Activated T-helper 1 cell treated with anti-CD3 and anti-CD28 coated beads, Interleukin-12 subunit alpha, Interleukin-12 subunit beta, Interleukin-2, Interleukin-4 antibody, amounts not matched to agents 30 ng/mL and 10 ng/mL and 1 ng/mL, durations not matched to agents 14 hours and 24 hours and 36 hours (primary cell): ENCODE data around the gene SLC25A11. TPM values are rescaled to one million over a fixed set of nuclear protein-coding genes. Genes with fewer than 3 reads are reported as not detected.

Experiments used
- DNase-seq: peaks from one replicate; pipeline ENCODE4 v3.0.0; 2021; ENCODE audit warnings: low spot score
- H3K27ac Mint-ChIP-seq: one replicate; pipeline ENCODE4 v1.8.0; 2021; ENCODE audit warnings: mild to moderate bottlenecking, mixed read lengths
- H3K27me3 Mint-ChIP-seq: one replicate; pipeline ENCODE4 v1.8.0; 2022; ENCODE audit warnings: mild to moderate bottlenecking, moderate library complexity, mixed read lengths; ENCODE audit not compliant: insufficient read depth
- H3K36me3 Mint-ChIP-seq: one replicate; pipeline ENCODE4 v1.8.0; 2021; ENCODE audit warnings: low read depth, mixed read lengths
- H3K4me1 Mint-ChIP-seq: one replicate; pipeline ENCODE4 v1.8.0; 2021; ENCODE audit warnings: low read depth, mixed read lengths
- H3K4me3 Mint-ChIP-seq: one replicate; pipeline ENCODE4 v1.8.0; 2021; ENCODE audit warnings: mild to moderate bottlenecking, moderate library complexity, mixed read lengths
- H3K9me3 Mint-ChIP-seq: one replicate; pipeline ENCODE4 v1.8.0; 2021; ENCODE audit warnings: mixed read lengths
- intact Hi-C: fragments of 100-400 bp; cut with micrococcal nuclease; formaldehyde crosslinking; loops from one replicate; pipeline ENCODE4 v1.15.1; 2024
- total RNA-seq: library from RNA; stranded (reverse); gene quantifications from 2 replicates; pipeline ENCODE4 v1.2.3, GENCODE V29; 2022

SLC25A11 gene
- total RNA-seq, 1 donor from 2014 or later: 116 TPM

GRCh38 chr17:4899341-4900230, 40.3 kb downstream of the SLC25A11 start, which contains the start of gene C17orf107:
C17orf107 (plus strand) TSS chr17:4899536; CDS start chr17:4899763, 227 bp downstream.
- Mint-ChIP-seq H3K4me3 (peak within 1 kb of the TSS; percentile 87), H3K9me3 (no peaks in the 10 kb centered on the region), H3K27ac (peak within 1 kb of the TSS; percentile 92), H3K36me3 (peaks cover 6% of the 10 kb centered on the region), H3K4me1 (peaks cover 25% of the 10 kb centered on the region), H3K27me3 (peaks cover 8% of the 10 kb centered on the region)
- intact Hi-C loops: loop anchor here (1.0 to 5.0 kb wide), 4 partner anchors 41 to 332 kb away; partner anchors contain the start of genes ARRB2, RNF167 and SLC25A11
- DNase-seq: peak; percentile 84

GRCh38 chr17:4898927-4899326, 40.9 kb downstream of the SLC25A11 start:
- Mint-ChIP-seq H3K9me3 (no peaks in the 10 kb centered on the region), H3K27me3 (peaks cover 8% of the 10 kb centered on the region), H3K4me1 (peaks cover 25% of the 10 kb centered on the region), H3K27ac (no peak overlapping the region), H3K4me3 (no peak overlapping the region), H3K36me3 (peaks cover 6% of the 10 kb centered on the region)
- intact Hi-C loops: loop anchor here (1.0 kb wide), 3 partner anchors 41 to 189 kb away; partner anchors contain the start of genes ARRB2, RNF167 and SLC25A11
- DNase-seq: no peak

DNA sequence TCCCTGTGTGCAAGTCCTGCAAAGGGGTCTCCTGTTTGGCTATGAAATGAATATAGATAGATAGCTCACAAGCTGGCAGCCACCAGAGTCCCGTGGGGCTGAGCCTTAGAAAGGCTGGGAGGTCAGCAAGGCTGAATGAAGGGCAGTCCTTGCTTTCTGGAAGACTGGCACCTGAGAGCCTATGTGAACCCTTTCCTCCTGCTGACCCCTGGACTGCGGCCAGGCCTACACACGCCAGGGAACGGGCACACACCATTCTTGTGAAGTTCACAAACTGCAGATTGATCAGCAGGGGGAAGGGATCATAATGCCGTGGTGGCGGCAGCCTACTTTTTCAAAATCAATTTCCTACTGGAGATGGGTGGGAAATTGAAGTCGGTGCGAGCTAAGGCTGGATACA, 41.5 kb downstream of the SLC25A11 start:
- H3K4me1 Mint-ChIP-seq: peaks cover 20% of the 10 kb centered on the region
- peaks cover 8% of the 10 kb centered on the region for H3K27me3 Mint-ChIP-seq
- no peak overlapping the region for H3K27ac Mint-ChIP-seq
- intact Hi-C loops: no loop called here
- peaks cover 6% of the 10 kb centered on the region for H3K36me3 Mint-ChIP-seq
- H3K4me3 Mint-ChIP-seq: peak overlapping the region; percentile 69
- H3K9me3 Mint-ChIP-seq: no peaks in the 10 kb centered on the region
- no peak for DNase-seq

- intact Hi-C loops: no loop called here
- no peak for DNase-seq
- Mint-ChIP-seq H3K4me1 (peaks cover 14% of the 10 kb centered on the region), H3K36me3 (peaks cover 6% of the 10 kb centered on the region), H3K27ac (no peak overlapping the region), H3K4me3 (no peak overlapping the region), H3K27me3 (peaks cover 8% of the 10 kb centered on the region), H3K9me3 (no peaks in the 10 kb centered on the region)
Observed at GRCh38 chr17:4897785-4898184, 42.1 kb downstream of the SLC25A11 start.

GRCh38 chr17:4897198-4897687, 42.6 kb downstream of the SLC25A11 start:
- no peak overlapping the region for H3K27ac Mint-ChIP-seq
- intact Hi-C loops: no loop called here
- H3K4me1 Mint-ChIP-seq: peaks cover 10% of the 10 kb centered on the region
- H3K27me3 Mint-ChIP-seq: peaks cover 8% of the 10 kb centered on the region
- DNase-seq: no peak
- H3K4me3 Mint-ChIP-seq: no peak overlapping the region
- no peaks in the 10 kb centered on the region for H3K9me3 Mint-ChIP-seq
- peaks cover 8% of the 10 kb centered on the region for H3K36me3 Mint-ChIP-seq

- DNase-seq: no peak
- Mint-ChIP-seq H3K36me3 (peaks cover 8% of the 10 kb centered on the region), H3K27ac (no peak overlapping the region), H3K4me1 (peaks cover 10% of the 10 kb centered on the region), H3K27me3 (peaks cover 8% of the 10 kb centered on the region), H3K9me3 (no peaks in the 10 kb centered on the region), H3K4me3 (no peak overlapping the region)
- intact Hi-C loops: no loop called here
Observed at GRCh38 chr17:4896332-4897197, 43.3 kb downstream of the SLC25A11 start.

GRCh38 chr17:4895657-4896331, 44.1 kb downstream of the SLC25A11 start:
- H3K27ac Mint-ChIP-seq: no peak overlapping the region
- H3K4me3 Mint-ChIP-seq: no peak overlapping the region
- peaks cover 8% of the 10 kb centered on the region for H3K27me3 Mint-ChIP-seq
- H3K4me1 Mint-ChIP-seq: peaks cover 10% of the 10 kb centered on the region
- no peaks in the 10 kb centered on the region for H3K9me3 Mint-ChIP-seq
- no peak for DNase-seq
- intact Hi-C loops: no loop called here
- peaks cover 8% of the 10 kb centered on the region for H3K36me3 Mint-ChIP-seq

- H3K9me3 Mint-ChIP-seq: no peaks in the 10 kb centered on the region
- no peak overlapping the region for H3K27ac Mint-ChIP-seq
- H3K36me3 Mint-ChIP-seq: peaks cover 8% of the 10 kb centered on the region
- peaks cover 8% of the 10 kb centered on the region for H3K27me3 Mint-ChIP-seq
- DNase-seq: no peak
- H3K4me1 Mint-ChIP-seq: peaks cover 10% of the 10 kb centered on the region
- intact Hi-C loops: no loop called here
- no peak overlapping the region for H3K4me3 Mint-ChIP-seq
Observed at GRCh38 chr17:4895121-4895520, 44.7 kb downstream of the SLC25A11 start.

- Mint-ChIP-seq H3K9me3 (no peaks in the 10 kb centered on the region), H3K4me3 (no peak overlapping the region), H3K4me1 (peaks cover 8% of the 10 kb centered on the region), H3K27ac (no peak overlapping the region), H3K36me3 (peaks cover 8% of the 10 kb centered on the region), H3K27me3 (no peaks in the 10 kb centered on the region)
- intact Hi-C loops: no loop called here
- DNase-seq: no peak
Observed at GRCh38 chr17:4893721-4894560, 45.9 kb downstream of the SLC25A11 start.

GRCh38 chr17:4893272-4893671, 46.6 kb downstream of the SLC25A11 start:
- H3K27ac Mint-ChIP-seq: no peak overlapping the region
- peaks cover 8% of the 10 kb centered on the region for H3K36me3 Mint-ChIP-seq
- intact Hi-C loops: no loop called here
- no peak for DNase-seq
- no peaks in the 10 kb centered on the region for H3K9me3 Mint-ChIP-seq
- no peaks in the 10 kb centered on the region for H3K27me3 Mint-ChIP-seq
- no peak overlapping the region for H3K4me3 Mint-ChIP-seq
- peaks cover 5% of the 10 kb centered on the region for H3K4me1 Mint-ChIP-seq

DNA sequence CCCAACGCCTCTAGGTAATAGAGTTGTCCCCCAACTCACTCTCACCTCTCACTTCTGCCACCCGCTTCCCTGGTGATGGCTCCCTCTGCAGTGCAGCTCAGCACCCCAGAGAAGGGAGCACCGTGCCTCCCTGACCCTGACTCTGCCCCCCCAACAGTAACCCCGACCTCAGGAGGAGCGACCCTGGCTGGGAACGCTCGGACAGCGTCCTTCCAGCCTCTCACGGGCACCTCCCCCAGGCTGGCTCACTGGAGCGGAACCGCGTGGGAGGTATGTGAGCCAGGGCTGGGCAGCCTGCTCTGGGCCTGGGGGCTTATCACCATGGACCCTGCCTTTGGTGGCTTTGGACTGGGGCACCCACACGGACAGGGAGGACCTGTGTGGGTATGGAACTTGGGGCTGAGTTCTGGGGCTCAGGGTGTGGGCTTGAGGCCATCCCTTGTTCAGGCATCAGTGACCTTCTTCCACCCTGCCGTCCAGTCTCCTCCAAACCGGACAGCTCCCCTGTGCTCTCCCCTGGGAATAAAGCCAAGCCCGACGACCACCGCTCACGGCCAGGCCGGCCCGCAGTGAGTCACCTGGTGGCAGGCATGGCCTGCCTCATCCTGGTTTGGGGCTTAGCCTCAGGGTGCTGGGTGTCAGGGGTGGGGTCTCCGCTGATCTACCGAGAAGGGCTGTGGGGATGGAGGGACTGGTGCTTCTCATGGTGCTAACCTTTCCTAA, 47.2 kb downstream of the SLC25A11 start:
- no peak for DNase-seq
- H3K4me1 Mint-ChIP-seq: peaks cover 5% of the 10 kb centered on the region
- intact Hi-C loops: no loop called here
- H3K27me3 Mint-ChIP-seq: no peaks in the 10 kb centered on the region
- H3K27ac Mint-ChIP-seq: no peak overlapping the region
- peaks cover 8% of the 10 kb centered on the region for H3K36me3 Mint-ChIP-seq
- no peaks in the 10 kb centered on the region for H3K9me3 Mint-ChIP-seq
- no peak overlapping the region for H3K4me3 Mint-ChIP-seq
